Thyroid gland (tissue), 4 donors: Measurements from ENCODE around the gene MYO18B. TPM values are rescaled to one million over a fixed set of nuclear protein-coding genes. Genes with fewer than 3 reads are reported as not detected.

Experiments used
- DNase-seq, 2 donors: peaks; one replicate each; pipeline ENCODE4 v3.0.0-alpha.2; 2019
- H3K27ac ChIP-seq, 3 donors: fragments of 200-600 bp; sonication (generic); 1 replicate in 2 of 3; 2 replicates in 1 of 3; pipeline ENCODE4 v1.5.1; 2016 to 2019; ENCODE audit warnings: mild to moderate bottlenecking in 1 of 3, moderate library complexity in 1 of 3
- H3K27me3 ChIP-seq: fragments of 200-600 bp; sonication (generic); one replicate; pipeline ENCODE4 v1.5.1; 2019
- H3K36me3 ChIP-seq, 2 donors: fragments of 200-600 bp; sonication (generic); one replicate each; pipeline ENCODE4 v1.5.1; 2016 to 2019
- H3K4me1 ChIP-seq, 2 donors: fragments of 200-600 bp; sonication (generic); one replicate each; pipeline ENCODE4 v1.5.1; 2017 to 2019
- H3K4me3 ChIP-seq, 3 donors: fragments of 200-600 bp; sonication (generic); replicated peaks in 1 of 3; 1 replicate in 2 of 3; 2 replicates in 1 of 3; pipeline ENCODE4 v1.5.1; 2016; ENCODE audit warnings: mild to moderate bottlenecking in 1 of 3
- H3K9me3 ChIP-seq: fragments of 200-600 bp; sonication (generic); one replicate; pipeline ENCODE4 v1.5.1; 2017
- POLR2A ChIP-seq, 2 donors: fragments of 450-650 bp; IDR thresholded peaks; one replicate each; pipeline ENCODE4 v1.6.1; 2017; ENCODE audit warnings: antibody characterized with exemption in 2 of 2, mild to moderate bottlenecking in 2 of 2, moderate library complexity in 1 of 2
- WGBS, 2 donors: methylation state at CpG; one replicate each; pipeline ENCODE4 v1.1.5; 2017; 5-methylcytosine and 5-hydroxymethylcytosine counted together
- intact Hi-C: fragments of 100-400 bp; cut with DNase I; formaldehyde crosslinking; loops from one replicate; pipeline ENCODE4 v1.15.1; 2023
- total RNA-seq, 4 donors: library from RNA; depleted of rRNA; stranded (reverse); fragments of >200 nt; gene quantifications; one replicate each; pipeline ENCODE4 v1.2.3, GENCODE V29; 2016
- TF ChIP-seq, protein P1 (sequence below), 6 experiments: fragments of 200-600 bp in 3 of 6; fragments of 450-650 bp in 3 of 6; sonication (generic) in 3 of 6; IDR thresholded peaks; one replicate each; pipeline ENCODE4 v1.5.1; 2016 to 2019; ENCODE audit warnings: antibody characterized with exemption in 6 of 6, mild to moderate bottlenecking in 2 of 6, inconsistent platforms in 1 of 6, moderate library complexity in 1 of 6

MYO18B gene
- total RNA-seq, 4 donors from 2014 or later: 0.33 TPM; not detected in 3

DNA sequence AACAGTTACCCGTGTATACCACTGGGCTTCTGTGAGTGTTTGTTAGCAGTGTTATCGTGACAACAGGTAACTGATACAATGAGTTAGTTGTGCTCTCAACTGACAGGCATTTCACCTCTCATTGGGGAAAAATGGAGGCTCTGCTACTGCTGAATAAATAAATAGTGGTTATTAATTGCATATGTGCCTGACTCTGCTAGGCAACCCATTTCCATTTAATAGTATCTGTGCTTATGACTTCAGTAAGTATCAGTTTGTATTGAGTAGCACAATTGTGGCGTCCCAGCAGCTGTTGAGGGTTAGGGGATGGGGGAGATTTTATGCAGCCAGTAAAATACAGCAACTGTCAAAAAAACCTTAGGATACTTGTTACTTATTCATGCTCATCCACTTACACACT is 303.9 kb downstream of the MYO18B start:
- H3K4me3 ChIP-seq: no peak overlapping the region
- no peak for TF ChIP-seq POLR2A (IDR thresholded peaks at IDR 0.05)
- TF ChIP-seq, protein P1, sequence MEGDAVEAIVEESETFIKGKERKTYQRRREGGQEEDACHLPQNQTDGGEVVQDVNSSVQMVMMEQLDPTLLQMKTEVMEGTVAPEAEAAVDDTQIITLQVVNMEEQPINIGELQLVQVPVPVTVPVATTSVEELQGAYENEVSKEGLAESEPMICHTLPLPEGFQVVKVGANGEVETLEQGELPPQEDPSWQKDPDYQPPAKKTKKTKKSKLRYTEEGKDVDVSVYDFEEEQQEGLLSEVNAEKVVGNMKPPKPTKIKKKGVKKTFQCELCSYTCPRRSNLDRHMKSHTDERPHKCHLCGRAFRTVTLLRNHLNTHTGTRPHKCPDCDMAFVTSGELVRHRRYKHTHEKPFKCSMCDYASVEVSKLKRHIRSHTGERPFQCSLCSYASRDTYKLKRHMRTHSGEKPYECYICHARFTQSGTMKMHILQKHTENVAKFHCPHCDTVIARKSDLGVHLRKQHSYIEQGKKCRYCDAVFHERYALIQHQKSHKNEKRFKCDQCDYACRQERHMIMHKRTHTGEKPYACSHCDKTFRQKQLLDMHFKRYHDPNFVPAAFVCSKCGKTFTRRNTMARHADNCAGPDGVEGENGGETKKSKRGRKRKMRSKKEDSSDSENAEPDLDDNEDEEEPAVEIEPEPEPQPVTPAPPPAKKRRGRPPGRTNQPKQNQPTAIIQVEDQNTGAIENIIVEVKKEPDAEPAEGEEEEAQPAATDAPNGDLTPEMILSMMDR (IDR thresholded peaks at IDR 0.05): no peak
- 60 to 67% methylated on average over 3 of the region's 3 CpGs for WGBS, 2 donors
- H3K4me1 ChIP-seq: no peaks in the 10 kb centered on the region
- no peaks in the 10 kb centered on the region for H3K9me3 ChIP-seq
- no peaks in the 10 kb centered on the region for H3K27me3 ChIP-seq
- DNase-seq: no peak
- H3K36me3 ChIP-seq: no peaks in the 10 kb centered on the region
- intact Hi-C loops: no loop called here
- no peak overlapping the region for H3K27ac ChIP-seq

DNA sequence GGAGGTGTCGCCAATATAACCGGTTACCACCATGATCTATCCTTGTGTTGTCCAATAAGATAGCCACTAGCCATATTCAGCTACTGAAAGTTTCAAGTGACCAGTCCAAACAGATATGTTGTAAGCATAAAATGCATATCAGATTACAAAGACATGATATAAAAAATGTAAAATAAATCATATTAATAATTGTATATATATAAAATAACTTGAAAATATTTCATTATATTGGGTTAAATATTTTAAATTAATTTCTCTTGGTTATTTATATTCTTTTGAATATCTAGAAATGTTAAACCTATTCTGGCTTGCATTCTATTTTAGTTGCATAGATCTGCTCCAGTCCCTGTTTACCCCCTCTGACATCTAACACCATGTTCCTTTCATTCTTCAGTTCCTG is 305.5 kb downstream of the MYO18B start:
- no peak overlapping the region for H3K4me3 ChIP-seq
- no peaks in the 10 kb centered on the region for H3K36me3 ChIP-seq
- H3K27me3 ChIP-seq: no peaks in the 10 kb centered on the region
- H3K9me3 ChIP-seq: no peaks in the 10 kb centered on the region
- no peak for DNase-seq
- H3K4me1 ChIP-seq: no peaks in the 10 kb centered on the region
- no peak overlapping the region for H3K27ac ChIP-seq
- intact Hi-C loops: no loop called here
- WGBS, 2 donors: 97% methylated on average over 2 of the region's 2 CpGs
- TF ChIP-seq POLR2A (IDR thresholded peaks at IDR 0.05): no peak
- TF ChIP-seq, protein P1 (IDR thresholded peaks at IDR 0.05): no peak

DNA sequence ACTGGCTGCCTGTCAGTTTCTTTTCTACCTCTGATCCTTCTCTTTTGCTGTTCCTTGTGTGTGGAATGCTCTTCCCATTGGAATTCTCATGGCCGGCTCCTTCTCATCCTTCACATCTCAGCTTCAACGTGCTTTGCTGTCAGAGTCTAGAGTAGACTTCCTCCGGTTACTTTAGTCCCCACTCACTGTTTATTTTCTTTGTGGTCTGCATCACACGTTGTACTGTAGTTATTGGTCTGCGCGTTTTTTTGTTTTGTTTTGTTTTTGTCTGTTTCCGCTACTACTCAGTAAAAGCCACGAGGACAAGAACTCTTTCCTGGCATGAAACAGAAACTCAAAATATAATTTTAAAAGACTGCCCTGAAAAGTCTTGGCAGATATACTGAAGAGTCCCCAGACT is 305.9 kb downstream of the MYO18B start:
- Histone ChIP-seq H3K27me3 (no peaks in the 10 kb centered on the region), H3K9me3 (no peaks in the 10 kb centered on the region), H3K4me3 (no peak overlapping the region), H3K27ac (no peak overlapping the region), H3K36me3 (no peaks in the 10 kb centered on the region), H3K4me1 (no peaks in the 10 kb centered on the region)
- 44 to 48% methylated on average over 8 of the region's 8 CpGs for WGBS, 2 donors
- intact Hi-C loops: no loop called here
- DNase-seq: no peak
- TF ChIP-seq POLR2A (IDR thresholded peaks at IDR 0.05): no peak
- TF ChIP-seq, protein P1 (IDR thresholded peaks at IDR 0.05): no peak

DNA sequence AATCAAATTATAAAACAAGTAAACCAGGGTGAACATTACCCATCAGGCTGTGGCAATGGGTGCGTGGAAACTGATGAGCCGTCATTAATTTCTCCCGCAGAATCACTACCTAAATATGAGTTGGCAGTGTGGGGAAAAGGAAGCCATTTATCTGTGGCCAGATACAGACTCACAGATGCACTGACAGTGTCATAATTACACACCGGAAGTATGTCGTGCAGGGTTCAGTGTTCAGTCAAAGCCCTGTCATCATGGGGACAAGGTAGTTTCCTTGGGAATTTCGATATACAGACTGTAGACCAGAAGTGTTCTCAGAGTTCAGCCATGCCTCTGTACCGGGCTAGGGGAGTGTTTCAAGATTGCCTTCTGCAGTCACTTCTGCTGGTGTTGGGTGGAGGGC is 308.1 kb downstream of the MYO18B start:
- intact Hi-C loops: no loop called here
- Histone ChIP-seq H3K36me3 (no peaks in the 10 kb centered on the region), H3K9me3 (no peaks in the 10 kb centered on the region), H3K4me3 (no peak overlapping the region), H3K27me3 (no peaks in the 10 kb centered on the region), H3K4me1 (no peaks in the 10 kb centered on the region), H3K27ac (no peak overlapping the region)
- TF ChIP-seq, protein P1 (IDR thresholded peaks at IDR 0.05): no peak
- no peak for TF ChIP-seq POLR2A (IDR thresholded peaks at IDR 0.05)
- 86% methylated on average over 7 of the region's 7 CpGs for WGBS, 2 donors
- DNase-seq: no peak

DNA sequence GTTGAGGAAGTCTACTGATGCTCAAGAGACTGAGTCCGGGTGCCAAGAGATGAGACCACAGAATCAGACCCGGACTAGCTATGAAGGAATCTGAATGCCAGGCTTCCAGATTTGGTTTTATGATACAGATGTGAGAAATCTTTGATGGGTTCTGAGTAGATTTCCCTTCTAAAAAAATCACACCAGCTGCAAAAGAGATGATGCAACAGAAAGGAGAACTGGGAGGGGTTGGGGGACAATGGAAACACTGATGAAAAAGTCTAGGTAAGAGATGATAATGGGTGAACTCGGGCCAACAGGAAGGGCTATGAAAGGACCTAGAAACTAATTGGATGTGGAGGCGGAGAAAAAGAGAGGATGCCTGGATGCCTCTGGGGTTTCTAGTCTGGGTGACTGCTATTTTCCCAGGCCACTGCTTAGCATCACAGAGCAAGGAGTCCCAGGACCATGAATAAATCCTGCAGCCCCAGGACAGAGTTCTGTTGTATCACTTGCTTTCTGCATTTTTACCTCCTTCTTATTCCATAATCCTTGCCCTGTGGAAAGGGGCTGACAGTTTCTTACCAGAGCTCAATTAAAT is 311.8 kb downstream of the MYO18B start:
- no peaks in the 10 kb centered on the region for H3K27me3 ChIP-seq
- H3K4me1 ChIP-seq: no peaks in the 10 kb centered on the region
- intact Hi-C loops: no loop called here
- no peaks in the 10 kb centered on the region for H3K9me3 ChIP-seq
- no peak overlapping the region for H3K27ac ChIP-seq
- DNase-seq: no peak
- WGBS, 2 donors: 65 to 70% methylated on average over 4 of the region's 4 CpGs
- no peaks in the 10 kb centered on the region for H3K36me3 ChIP-seq
- H3K4me3 ChIP-seq: no peak overlapping the region
- TF ChIP-seq, protein P1 (IDR thresholded peaks at IDR 0.05): no peak
- TF ChIP-seq POLR2A (IDR thresholded peaks at IDR 0.05): no peak
